NCI-H524 treated with DMSO at 0.1 percent for 48 hours (cell line): ENCODE data around the gene AP1S3.
"Not testable (repeated sequence)": the region's sequence is repeated elsewhere in the genome, so short reads cannot be mapped to it uniquely, and the experiment has no call there.

ENCODE experiments used
- DNase-seq: peaks from one replicate; lab custom pipeline; 2025; lab: John Stamatoyannopoulos, UW

The AP1S3 gene

GRCh38 chr2:223853425-223853837 lies 16.0 kb upstream of the AP1S3 start:
- no peak for DNase-seq

DNA sequence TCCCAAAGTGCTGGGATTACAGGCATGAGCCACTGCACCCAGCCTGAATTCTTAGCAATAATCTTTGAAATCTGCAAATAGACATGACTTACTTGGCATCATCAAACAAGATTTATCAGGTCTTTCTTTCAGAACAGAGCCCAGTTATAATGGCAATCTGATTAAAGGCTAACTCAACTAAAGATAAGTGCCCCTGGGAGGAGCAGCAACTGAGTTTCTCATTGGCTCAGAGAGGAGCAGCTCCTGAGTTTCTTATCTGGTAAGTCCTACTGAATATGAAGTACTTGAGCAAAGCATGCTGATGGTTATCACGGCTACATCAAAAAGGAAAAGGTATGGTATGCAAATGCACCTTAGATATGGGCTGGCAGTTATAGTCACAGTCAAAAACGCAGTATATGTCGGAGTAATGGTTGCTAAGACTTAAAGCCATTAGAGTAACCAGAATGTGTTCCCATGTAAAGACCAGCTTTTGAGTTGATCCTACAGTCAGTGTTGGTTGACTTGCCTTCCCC lies 15.0 kb upstream of the AP1S3 start:
- DNase-seq = no peak

DNA sequence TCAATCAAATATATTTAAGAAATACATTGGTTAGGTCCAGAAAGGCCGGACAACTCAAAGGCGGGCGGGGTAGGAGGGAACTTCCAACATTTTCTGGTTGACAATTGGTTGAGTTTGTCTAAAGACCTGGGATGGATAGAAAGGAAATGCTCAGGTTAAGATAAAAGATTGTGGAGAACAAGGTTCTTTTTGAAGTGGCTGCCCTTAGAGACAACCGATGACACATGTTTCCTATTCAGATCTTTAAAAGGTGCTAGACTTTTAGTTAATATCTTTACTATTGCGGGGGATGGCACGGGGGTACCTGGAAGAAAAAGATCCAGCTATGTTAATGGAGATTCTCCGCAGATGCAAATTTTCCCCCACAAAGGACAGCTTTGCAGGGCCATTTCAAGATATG lies 10.0 kb upstream of the AP1S3 start:
- DNase-seq = no peak

GRCh38 chr2:223846515-223846914 lies 9.1 kb upstream of the AP1S3 start:
- DNase-seq = no peak

DNA sequence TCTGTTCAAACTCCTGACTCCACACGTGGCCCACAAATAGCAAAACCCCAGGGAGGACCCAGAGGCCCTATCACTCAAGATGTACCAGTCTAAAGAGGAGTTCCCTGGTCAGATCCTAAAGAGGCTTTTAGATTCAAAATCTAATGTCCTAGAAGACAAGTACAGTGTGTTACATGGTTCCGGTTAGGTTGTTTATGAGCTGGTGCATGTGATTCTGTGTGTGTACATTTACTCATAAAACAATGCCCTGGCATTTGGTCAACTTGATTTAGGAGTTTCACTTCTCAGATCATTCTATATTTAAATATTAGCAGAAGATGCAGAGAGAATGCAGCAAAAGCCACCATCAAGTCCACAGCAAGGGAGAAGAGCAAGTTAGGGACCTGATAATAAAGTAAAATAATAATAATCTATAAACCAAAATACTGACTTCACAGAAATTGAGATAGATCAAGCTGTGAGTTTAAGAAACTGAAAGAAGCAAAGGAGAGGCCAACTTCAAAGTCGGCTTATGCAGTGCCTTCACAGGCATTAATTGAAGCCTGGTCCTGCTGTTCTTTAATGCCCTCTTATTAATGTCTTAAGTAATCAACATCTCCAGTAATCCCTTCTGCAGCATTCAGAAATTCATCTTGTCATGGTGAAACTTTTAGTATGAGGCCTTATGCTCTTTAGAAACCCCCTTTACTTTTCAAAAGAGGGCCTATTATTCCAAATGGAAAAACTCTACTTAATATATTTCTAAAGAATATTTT lies 4.2 kb upstream of the AP1S3 start:
- DNase-seq = peak; percentile 61

GRCh38 chr2:223835701-223836532 lies 1.5 kb downstream of the AP1S3 start:
- no peak for DNase-seq

GRCh38 chr2:223834431-223834830 lies 3.0 kb downstream of the AP1S3 start:
- DNase-seq = no peak

- no peak for DNase-seq
Observed at GRCh38 chr2:223832241-223832903, 5.0 kb downstream of the AP1S3 start.

DNA sequence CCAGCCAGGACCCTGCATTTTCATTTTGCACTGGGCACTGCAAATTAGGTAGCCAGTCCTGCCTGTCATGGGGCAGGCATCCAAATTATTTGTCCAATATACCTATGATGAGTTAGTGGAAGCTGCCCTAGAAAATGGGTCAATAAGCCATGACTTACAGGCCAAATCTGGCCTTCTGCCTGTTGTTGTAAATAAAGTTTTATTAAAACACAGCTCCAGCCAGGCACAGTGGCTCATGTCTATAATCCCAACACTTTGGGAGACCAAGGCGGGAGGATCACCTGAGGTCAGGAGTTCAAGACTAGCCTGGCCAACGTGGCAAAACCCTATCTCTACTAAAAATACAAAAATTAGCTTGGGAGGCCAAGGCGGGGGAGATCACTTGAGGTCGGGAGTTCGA lies 8.3 kb downstream of the AP1S3 start:
- DNase-seq = no peak

DNA sequence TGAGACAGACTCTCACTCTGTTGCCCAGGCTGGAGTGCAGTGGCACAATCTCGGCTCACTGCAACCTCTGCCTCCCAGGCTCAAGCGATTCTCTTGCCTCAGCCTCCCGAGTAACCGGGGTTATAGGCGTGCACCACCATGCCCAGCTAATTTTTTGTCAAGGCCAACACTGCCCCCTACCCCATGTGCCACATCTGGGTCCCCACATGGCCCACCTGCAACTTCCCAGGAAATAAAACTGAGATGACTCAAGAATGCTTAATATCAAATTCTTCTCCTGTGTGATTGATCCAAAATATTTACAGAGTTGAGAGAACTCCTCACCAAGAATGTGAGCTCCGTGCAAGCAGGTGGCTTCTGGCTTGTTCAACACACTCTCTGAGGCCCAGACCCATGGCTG lies 9.1 kb downstream of the AP1S3 start:
- DNase-seq = no peak

- no peak for DNase-seq
Observed at GRCh38 chr2:223826995-223827394, 10.4 kb downstream of the AP1S3 start.

DNA sequence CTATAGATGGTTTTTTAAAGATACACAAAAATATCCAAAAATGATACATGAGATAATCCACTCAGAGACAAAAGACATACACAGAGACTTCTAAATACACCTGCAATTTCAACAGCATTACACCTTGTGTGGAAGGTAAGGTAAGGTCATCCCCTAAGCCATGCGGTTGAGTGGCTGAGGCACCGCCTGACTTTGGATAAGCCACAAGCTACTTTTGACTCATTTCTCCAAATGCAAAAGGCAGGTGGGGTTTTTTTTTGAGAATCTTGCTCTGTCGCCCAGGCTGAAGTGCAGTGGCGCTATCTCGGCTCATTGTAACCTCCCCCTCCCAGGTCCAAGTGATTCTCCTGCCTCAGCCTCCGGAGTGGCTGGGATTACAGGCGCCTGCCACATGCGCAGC lies 13.1 kb downstream of the AP1S3 start:
- no peak for DNase-seq

DNA sequence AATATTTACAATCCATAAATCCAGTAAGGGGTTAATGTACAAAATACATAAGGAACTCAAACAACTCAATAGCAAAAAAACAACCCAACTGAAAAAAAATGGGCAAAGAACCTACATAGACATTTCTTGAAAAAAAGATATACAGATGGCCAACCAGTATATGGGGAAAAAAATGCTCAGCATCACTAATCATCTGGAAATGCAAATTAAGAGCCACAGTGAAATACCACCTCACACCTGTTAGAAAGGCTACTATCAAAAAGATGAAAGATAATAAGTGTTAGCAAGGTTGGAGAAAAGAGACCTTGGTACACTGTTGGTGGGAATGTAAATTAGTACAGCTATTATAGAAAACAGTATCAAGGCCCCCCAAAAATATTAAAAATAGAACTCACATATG lies 14.6 kb downstream of the AP1S3 start:
- no peak for DNase-seq

DNA sequence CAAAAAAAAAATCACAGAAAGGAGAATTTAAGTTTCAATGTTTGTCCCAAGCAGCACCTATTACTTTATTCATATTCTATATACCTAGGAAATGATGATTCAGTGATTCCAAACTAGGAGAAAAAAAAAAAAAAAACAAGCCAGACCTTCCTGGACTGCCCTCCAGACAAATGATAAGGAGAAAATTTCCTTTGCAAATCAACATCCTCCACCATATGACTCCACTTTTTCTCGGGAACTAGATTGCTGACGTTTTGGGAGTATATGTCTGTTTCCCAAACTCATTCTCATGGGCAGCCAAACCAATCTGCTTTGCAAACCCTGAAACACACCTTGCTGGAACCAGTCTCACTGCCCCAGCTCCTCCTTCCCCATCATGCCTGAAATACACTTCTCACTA lies 16.8 kb downstream of the AP1S3 start:
- no peak for DNase-seq

DNA sequence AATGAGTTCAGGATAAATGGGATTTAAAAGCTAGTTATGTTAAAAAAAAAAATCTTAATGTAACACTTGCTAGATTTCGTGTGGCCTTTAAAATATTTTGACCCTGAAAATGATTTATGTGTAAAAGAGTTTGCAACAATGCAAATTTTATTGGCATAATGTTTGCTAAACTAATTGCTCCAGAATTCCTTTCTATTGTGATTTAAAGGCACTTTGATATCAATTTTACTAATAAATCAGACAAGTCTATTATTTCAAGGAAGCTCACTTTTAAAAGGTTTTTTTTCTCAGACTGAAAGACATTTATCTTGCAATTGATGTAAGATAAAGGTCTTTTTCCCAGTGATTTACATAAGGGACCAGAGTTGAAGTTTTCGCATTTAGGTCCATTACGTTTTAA lies 17.5 kb downstream of the AP1S3 start:
- no peak for DNase-seq

- no peak for DNase-seq
Observed at GRCh38 chr2:223815884-223816570, 21.4 kb downstream of the AP1S3 start.

DNA sequence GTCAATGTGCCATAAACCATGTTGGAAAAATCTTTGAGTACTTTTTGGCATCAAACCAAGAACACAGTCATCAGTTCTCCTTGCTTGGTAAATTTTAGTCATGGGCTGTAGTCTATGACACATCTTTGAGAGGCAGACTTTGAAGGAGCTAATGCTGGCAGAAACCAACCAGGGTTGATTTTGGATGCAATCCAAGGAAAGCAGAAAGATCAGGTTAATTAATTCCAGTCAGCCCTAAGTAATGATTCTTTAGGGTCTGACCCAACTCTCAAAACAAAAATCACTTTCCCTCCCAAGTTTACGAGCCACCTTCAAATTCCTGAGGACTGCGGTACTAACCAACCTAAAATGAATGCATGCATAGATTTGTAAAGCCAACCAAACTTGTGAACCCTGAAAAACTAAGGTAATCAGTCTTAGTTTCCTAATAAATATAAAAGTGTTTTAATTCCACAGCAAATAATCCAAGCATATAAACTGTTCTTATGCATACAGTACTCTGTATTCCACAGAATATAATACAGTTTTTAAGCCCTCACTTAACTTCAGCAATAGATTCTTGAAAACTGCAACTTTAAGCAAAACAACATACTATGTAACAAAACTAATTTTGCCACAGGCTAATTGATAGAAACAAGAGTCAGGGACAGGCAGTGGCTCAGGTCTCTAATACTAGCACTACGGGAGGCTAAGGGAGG lies 22.0 kb downstream of the AP1S3 start:
- no peak for DNase-seq

DNA sequence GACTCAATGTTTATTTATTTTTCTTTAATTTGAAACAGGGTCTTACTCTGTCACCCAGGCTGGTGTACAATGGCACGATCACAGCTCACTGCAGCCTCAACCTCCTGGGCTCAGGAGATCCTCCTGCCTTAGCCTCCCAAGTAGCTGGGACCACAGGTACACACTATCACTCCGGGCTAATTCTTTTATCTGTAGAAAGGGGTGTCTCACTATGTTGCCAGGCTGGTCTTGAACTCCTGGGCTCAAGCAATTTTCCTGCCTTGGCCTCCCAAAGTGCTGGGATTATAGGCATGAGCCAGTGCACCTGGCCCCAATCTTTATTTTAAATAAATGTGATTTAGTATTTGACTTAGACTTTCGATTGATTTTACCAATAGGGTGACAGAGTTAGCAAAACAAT lies 22.6 kb downstream of the AP1S3 start:
- DNase-seq = not testable (repeated sequence)

DNA sequence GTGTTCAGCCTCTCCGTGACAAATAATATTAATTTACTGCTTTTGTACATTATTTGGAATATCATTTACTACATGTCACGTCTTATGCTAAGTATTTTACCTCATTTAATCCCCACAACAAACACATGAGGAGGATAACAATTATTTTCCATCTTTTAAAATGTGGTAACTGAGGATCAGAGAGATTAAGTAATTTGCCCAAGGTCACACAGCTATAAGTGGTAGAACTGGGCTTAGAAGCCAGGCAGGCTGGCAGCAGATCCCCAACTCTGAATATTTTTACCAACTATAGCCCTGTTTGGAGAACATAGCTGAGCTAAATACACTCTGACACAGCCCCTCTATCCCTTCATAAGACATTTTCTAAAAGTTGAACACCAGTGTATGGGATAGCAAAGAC lies 24.1 kb downstream of the AP1S3 start:
- DNase-seq = no peak

GRCh38 chr2:223811757-223812156 lies 25.6 kb downstream of the AP1S3 start:
- no peak for DNase-seq

- DNase-seq = peak; percentile 8
Observed at GRCh38 chr2:223805008-223805407, 32.4 kb downstream of the AP1S3 start.
